Activated CD8-positive, alpha-beta memory T cell treated with anti-CD3 and anti-CD28 coated beads, Interleukin-2, amount 50 U/mL, for 24 hours (primary cell): ENCODE results near the gene ZFP36L1.

Source experiments
- DNase-seq: peaks from one replicate; pipeline ENCODE4 v3.0.0-alpha.2; 2020; ENCODE audit errors: extremely low read depth

ZFP36L1 gene

DNA sequence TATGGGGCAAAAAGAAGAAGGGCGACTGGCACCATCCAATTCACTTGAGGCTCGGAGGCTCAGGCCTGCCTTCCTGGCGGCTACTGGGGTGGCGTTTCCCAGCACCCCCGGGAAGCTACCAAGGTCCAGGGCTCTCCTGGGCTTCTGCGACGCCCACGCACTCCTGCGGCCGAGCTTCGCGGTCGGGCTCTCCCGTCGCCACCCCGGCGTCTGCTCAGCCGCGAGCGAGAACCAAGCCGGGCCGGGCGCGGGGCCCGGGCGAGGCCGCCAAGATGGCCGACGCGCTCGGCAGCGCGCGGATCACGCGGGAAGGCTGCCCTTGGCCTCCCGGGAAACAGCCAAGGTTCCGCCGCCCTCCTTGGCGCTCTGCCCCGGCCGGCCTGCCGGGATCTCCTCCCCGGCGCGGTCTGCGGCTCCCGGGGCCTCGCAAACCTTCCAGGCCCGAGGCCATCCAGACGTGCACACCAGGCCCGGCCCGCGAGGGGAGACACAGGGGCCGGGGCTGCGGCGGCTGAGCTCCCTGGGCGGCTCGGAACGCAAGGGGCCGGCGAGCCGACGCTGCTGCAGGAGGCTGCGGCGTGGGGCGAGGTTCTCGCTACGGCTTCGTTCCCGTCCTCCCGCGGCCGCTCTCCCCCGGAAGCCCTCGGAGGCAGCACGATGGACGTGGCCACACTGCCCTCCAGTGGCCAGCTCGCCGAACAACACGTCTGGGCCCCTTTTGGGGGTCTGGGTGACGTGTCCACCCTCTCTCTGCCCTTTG lies 23.5 kb upstream of the ZFP36L1 start:
- peak; percentile 70 for DNase-seq

DNA sequence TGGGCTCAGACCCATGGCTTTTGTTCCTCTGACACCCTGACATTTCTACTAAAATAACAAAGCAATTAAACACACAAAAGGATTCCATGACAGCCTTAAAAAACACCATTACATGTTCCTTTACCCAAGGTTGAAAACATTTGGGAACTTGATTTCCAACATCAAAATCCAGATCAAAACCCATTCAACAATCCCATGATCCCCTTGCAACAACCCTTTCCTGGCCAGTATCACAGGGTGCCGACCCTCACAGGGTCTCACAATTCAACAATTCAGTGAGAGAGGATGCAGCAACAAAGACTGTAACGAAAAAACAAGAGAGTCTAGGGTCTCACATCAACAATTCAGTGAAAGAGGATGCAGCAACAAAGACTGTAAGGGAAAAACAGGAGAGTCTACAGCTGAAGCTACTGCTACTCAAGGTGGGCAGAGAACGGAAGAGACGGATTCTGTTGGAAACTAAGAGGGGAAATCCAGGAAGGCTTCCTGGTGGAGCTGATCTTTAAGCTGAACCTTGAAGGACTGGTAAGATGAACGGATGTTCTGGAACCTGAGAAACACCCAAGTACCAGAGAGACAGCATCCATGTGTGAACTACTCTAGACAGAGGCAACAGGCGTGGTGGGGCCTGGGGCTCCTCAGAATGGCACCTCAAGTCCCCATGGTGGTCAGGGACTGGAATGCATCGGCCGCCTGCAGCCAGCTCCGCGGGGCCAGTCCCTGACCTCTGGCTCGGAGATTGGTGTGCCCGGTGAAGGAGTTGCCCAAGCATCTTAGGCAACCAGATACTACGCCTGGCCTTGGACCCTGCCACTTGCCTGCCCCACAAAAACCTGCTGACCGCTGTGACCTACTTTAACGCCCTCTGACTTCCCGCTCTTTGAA lies 22.7 kb upstream of the ZFP36L1 start:
- no peak for DNase-seq

GRCh38 chr14:68814539-68815297 lies 21.9 kb upstream of the ZFP36L1 start:
- no peak for DNase-seq

- DNase-seq = no peak
Measured at GRCh38 chr14:68814238-68814538, 21.3 kb upstream of the ZFP36L1 start.

GRCh38 chr14:68813318-68813838 lies 20.5 kb upstream of the ZFP36L1 start:
- no peak for DNase-seq

DNA sequence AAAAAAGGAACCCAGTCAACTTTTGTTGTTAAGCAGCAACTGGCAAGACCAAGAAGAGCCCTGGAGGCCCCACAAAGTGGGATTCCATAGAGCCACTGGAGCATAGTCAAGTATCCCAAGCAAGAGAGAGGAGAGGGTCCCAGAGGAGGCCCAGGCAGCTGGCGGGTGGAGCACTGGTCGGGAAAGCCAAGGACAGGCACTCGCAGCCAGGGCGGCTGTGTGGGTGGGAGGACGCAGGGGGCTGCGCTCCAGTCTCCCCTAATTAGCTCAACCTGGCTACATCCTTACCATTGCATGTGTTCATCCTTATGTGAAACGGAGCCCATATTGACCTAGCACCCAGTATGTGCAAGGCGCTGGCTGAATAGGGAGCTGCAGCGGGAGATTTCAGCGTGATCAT lies 18.3 kb upstream of the ZFP36L1 start:
- DNase-seq = no peak

- no peak for DNase-seq
Measured at GRCh38 chr14:68810173-68811153, 17.6 kb upstream of the ZFP36L1 start.

DNA sequence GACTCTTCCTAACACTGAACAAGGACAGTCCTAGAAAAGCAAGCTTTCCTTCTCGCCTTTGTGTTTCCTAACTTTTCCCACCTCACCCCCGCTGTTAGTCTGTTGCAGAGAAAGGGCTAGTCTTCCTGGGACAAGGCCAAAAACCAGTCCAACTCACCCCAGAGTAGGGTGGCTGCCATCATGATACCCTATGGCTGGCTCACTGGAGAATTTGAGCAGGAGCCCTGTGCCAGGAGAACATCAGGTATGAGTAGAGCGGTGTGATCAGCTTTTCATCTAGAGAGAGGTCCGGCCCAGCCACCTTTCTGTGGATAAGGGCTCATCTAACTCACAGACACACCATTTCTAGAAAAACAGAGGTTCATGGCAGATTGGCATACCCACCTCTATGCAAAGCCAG lies 16.7 kb upstream of the ZFP36L1 start:
- DNase-seq = no peak

DNA sequence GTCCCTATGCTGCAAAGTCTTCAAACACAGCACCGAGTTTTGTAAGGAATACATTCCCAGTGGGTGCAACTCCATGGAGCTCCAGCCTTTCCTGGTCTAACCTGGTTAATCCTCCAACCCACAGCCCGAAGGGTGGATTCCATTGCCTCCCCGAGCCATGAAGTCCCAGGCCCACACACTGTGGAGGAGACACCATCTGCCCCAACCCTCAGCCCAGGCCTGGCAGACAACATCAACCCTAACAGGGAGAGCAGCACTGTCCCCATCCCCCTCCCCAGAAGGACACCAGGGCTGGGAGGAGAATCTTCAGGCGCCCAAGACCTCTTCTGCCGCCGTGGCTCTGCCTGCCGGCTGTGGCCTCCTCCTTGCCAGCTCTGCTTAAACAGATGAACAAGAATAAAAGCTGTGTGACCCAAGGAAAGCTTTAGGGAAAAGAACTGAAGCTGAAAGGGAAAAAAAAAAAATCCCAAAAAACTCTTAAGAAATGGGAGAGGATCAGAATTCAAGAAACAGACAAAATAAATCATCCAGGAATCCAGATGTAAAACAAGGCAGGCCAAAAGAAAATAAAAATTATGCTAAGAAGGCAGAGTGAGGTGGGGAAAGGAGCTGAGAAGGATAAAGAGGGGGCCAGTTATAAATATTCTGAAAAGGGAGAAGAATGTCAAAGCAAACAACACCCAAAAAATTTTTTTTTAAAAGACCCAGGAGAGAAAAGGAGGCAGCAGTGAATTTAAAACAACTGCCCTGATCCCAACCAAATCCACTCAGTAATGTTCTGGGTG lies 16.0 kb upstream of the ZFP36L1 start:
- no peak for DNase-seq

GRCh38 chr14:68807987-68808386 lies 15.1 kb upstream of the ZFP36L1 start:
- no peak for DNase-seq

GRCh38 chr14:68807148-68807600 lies 14.3 kb upstream of the ZFP36L1 start:
- DNase-seq = no peak

DNA sequence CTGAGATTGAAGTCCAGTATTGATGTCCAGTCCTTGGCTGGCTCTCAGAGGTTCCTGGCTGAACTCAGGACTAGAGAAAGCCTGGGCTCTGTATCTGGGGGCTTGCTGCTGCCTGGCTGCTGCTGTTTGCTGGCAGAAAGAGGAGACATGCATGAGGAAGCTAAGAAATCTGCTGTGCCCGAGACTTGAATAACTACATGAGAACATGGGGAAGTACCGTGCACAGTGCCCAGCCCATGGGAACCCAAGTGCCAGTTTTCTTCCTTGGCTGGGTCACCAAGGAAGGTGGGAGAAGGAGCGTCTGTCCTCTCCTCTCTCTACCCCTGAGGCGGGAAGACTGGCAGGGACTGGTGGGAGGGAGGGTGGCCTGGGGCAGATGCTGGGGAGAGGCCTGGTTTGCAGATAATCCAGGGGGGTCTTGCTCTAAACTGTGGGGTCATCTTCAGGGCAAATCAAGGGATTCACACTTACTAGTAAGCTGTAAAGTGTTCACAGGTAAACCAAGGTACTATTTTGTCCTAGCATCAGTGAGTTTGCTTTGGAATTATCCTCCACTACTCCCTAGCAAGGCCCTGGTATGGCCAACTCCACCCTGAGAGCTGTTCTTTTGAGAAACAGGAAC lies 13.8 kb upstream of the ZFP36L1 start:
- no peak for DNase-seq

- DNase-seq = no peak
Measured at GRCh38 chr14:68805414-68805813, 12.5 kb upstream of the ZFP36L1 start.

DNA sequence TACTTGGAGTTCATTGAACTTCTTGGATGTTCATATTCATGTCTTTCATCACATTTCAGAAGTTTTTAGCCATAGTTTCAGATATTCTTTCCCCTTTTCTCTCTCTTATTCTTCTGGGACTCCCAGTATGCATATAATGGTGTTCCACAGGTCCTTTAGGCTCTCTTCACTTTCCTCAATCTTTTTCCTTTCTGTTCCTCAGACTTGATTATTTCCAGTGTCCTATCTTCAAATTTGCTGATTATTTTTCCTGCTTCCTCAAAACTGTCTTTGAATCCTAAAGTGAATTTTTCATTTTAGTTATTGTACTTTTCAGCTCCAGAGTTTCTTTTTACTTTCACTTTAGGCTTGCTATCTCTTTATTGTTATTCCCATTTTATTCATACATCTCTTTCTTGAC lies 8.8 kb upstream of the ZFP36L1 start:
- no peak for DNase-seq

- no peak for DNase-seq
Measured at GRCh38 chr14:68800953-68801352, 8.1 kb upstream of the ZFP36L1 start.

- DNase-seq = no peak
Measured at GRCh38 chr14:68800390-68800789, 7.5 kb upstream of the ZFP36L1 start.

- no peak for DNase-seq
Measured at GRCh38 chr14:68798621-68799020, 5.8 kb upstream of the ZFP36L1 start.

GRCh38 chr14:68797121-68797670 lies 4.3 kb upstream of the ZFP36L1 start:
- no peak for DNase-seq

- no peak for DNase-seq
Measured at GRCh38 chr14:68796418-68797101, 3.7 kb upstream of the ZFP36L1 start.
